CD4-positive, alpha-beta T cell treated with Interleukin-6 at 100 ng/mL for 8 hours (primary cell): ENCODE measurements around the gene PHF14.
"Not testable (repeated sequence)": the region's sequence is repeated elsewhere in the genome, so short reads cannot be mapped to it uniquely, and the experiment has no call there.

Source experiments
- DNase-seq: peaks from one replicate; pipeline ENCODE4 v3.0.0-alpha.2; 2020; ENCODE audit warnings: mixed read lengths, low spot score

The PHF14 gene

GRCh38 chr7:10977113-10977512 is 3.4 kb downstream of the PHF14 start:
- no peak for DNase-seq

DNA sequence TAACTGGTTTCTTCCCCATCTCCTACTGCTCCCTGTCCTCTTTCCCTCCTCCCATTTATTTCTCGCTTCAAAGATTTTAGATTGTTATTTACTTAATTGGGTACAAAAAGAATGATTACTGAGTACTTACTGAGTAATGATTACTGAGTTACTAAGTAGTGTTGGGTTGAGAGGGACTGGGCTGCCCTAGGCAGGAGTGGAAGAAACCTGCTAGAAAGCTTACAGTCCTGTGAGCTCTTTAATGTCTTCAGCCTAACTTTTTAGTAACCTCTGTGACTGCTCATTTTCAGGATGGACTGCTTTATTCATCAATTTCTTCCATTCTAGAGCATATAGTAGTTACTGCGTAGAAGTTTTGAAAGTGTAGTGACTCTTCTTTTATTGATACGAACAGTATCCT is 7.6 kb downstream of the PHF14 start:
- DNase-seq: no peak

GRCh38 chr7:10990748-10991147 is 17.1 kb downstream of the PHF14 start:
- DNase-seq: not testable (repeated sequence)

DNA sequence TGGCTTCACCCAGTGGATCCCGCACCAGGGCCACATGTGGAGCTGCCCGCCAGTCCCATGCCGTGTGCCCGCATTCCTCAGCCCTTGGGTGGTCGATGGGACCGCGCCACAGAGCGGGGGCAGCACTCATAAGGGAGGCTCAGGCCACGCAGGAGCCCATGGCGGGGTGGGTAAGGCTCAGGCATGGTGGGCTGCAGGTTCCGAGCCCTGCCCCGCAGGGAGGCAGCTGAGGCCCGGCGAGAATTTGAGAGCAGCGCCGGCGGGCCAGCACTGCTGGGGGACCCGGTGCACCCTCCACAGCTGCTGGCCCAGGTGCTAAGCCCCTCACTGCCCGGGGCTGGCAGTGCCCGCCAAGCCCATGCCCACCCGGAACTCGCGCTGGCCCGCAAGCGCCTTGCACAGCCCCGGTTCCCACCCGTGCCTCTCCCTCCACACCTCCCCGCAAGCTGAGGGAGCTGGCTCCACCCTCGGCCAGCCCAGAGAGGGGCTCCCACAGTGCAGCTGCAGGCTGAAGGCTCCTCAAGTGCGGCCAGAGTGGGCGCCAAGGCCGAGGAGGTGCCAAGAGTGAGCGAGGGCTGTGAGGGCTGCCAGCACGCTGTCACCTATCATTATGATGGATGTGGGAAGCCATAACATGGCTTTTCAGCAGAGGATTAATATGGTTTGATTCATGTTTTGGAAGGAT is 22.0 kb downstream of the PHF14 start:
- DNase-seq: not testable (repeated sequence)

DNA sequence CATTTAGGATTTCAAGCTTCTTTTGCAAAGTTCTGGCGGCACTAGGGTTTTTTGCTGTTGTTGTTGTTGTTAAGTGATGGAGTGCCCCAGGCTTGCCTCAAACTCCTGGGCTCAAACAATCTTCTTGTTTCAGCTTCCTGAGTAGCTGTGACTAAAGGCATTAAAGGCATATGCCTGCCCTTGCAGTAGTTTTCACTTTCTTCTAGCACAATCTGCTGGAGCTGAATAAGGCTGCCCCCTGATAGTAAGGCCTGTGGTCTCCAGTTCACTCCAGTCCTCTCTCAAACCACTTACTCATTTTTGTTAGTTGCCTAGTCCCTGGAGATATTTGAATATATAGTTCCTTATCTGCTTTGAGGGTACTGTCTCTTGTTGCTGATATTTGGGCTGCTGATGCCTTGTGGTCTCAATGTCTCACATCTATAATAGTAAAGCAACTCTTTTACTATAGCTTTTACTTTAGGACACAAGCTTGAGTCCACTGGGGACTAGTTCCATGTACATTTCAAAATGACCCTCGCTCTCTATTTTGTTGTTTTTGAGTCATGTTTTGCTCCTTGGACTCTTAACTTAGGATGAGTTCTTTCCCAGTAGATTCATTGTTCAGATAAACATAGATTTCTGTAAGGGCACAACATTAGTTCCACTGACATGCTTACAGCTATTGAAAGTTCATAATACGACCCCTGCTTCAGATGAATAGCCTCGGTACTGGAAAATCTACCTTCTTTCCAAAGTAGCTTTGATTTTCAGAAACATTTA is 25.5 kb downstream of the PHF14 start:
- DNase-seq: no peak

DNA sequence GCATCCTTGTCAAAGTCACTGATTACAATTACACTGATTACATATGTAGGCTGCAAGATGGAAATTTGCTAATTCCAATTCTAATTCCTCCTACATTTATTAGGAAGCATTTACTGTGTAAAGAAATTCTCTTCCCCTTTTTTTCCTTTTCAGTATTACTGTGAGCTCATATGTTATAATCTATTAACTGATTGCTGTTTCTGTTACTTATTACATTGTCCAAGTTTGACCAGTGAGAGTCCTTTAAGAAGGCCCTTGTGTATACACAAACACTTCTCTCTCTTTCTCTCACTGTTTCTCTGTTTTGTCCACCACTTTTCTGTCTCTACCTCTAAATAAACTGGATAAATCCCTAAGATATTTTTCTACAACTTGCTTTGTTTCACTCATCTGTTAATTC is 31.5 kb downstream of the PHF14 start:
- no peak for DNase-seq

- DNase-seq: no peak
Measured at GRCh38 chr7:11006291-11006690, 32.6 kb downstream of the PHF14 start.

DNA sequence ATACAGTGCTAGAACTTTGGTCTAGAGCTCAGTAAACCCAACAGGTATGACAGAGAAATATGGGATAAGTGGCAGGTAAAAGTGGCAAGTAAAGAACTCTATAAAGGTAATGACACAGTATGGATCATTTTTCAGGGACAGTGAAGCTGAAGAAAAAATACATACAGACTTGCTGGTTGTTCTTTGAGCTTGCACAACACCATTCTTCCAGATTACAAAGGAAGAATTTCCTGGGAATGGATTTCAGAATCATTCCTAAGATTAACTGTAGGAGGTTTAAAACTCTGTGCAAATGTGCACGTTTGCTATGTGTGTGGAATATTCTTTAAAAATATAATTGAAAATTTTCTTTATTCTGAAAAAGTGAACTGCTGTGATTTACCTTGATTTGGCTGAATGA is 36.0 kb downstream of the PHF14 start:
- no peak for DNase-seq

GRCh38 chr7:11021468-11021867 is 47.8 kb downstream of the PHF14 start:
- DNase-seq: no peak

- no peak for DNase-seq
Measured at GRCh38 chr7:11026452-11027359, 53.0 kb downstream of the PHF14 start.

DNA sequence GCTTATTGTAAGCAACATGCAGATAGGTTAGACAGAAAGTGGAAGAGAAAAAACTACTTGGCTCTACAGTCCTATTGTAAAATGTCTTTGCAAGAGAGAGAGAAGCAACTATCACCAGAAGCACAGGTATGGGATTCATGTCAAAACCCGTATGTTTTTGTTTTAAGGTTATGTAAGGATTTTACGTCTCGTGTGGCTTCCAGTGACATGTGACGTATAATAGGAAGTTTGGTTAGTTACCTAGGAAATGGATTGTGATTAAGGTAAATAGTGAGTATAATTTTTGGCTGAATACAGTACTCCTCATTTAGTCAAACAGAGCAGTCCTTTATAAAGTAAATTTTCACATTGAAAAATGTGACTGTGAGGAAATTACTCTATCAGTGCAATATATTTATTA is 62.0 kb downstream of the PHF14 start:
- DNase-seq: no peak

DNA sequence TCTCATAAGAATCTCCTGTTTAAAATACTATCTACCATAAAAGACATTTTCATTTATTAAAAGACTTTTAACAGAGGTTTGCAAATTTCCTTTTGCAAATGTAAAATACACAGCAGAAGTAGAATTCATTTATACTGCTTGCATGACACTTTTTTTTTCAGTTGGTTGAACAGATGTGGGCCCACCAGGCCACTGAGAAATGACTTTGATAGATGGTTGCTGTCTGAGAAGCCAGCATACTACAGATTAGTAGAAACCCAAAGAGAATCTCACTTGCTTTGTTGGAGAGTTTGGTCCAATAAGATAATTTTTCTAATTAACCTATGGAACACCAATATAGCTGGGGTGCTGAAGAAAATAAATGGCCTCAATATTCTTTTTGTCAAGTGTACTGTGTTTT is 66.3 kb downstream of the PHF14 start:
- DNase-seq: no peak

- no peak for DNase-seq
Measured at GRCh38 chr7:11054033-11054432, 80.4 kb downstream of the PHF14 start.

DNA sequence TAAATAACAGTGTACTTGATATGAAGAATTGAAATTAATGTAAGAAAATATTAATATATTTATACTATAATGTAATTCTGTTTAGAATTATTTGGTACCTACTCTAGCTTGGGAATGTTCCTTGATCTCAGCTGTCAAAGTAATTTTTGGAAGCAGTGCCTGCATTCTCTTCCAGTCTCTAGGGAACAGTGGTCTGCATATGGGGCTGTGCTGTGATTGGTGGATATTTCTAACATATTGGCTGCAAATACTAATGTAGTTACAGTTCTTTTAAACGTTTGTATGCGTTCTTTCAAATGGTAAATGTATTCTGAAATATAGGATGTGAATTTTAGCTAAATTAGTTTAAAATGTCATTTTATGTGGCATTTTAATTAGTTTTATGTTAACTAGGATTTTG is 87.2 kb downstream of the PHF14 start:
- DNase-seq: no peak

DNA sequence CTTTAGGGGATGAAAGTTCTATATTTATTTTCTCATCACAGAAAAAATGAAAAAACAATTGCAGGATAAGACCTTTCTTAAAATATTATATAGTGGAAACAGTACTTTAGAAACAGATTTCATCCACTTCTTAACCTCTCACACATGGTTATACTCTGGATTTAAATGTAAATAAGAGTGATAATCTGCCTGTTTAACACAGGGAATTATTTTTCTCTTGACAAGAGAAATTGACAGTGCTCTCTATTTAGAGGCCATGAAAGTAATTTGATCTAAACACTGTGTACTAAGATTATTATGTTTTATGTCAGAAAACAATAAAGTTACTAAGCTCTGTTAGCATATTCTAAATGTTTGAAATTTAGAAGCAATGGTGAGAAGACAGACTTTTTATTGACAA is 88.4 kb downstream of the PHF14 start:
- DNase-seq: no peak

GRCh38 chr7:11069591-11069990 is 95.9 kb downstream of the PHF14 start:
- no peak for DNase-seq

GRCh38 chr7:11077816-11078215 is 104.1 kb downstream of the PHF14 start:
- DNase-seq: no peak

DNA sequence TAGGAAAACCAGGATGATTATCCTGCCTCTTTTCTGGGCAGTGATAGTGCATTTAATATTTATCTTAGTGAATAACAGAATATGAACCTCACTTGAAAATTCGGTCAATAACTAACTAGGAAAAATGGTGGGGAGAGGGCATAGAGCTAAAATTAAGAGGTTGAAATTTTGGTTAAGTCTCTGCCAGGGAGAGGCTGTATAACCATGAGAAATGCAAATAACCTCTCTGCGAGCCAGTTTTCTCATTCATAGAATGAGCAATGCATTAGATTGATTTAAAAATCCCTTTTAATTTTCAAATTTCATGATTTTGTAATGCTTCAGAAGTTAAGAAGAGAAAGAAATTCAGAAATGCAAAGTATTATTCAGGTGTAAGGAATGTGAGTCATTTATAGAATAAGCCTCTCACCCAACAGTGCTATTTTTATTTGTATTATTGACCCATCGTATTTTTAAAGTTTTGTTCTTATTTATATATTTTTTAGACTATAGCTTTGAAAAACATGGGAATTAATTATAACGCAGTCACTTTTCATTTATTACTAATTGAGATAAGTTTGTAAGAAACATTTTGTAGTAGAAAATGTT is 104.7 kb downstream of the PHF14 start:
- DNase-seq: no peak

DNA sequence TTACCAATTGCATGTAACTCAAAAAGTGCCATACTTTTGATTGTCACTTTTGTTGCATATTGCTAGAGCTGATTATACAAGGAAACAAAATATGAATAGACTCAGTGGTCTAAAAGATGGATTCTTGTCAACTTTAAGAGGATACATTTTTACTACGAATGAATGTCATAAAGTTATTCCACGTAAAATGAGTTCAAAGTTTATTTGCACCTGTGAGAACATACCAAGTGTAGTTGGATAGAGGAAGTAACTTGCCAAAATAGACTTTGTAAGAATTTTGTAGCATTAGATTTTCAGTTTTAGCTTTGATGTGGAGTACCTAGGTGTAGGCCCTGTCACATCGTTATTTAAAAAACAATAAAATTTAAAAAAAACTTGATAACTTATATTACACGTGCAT is 106.2 kb downstream of the PHF14 start:
- no peak for DNase-seq

DNA sequence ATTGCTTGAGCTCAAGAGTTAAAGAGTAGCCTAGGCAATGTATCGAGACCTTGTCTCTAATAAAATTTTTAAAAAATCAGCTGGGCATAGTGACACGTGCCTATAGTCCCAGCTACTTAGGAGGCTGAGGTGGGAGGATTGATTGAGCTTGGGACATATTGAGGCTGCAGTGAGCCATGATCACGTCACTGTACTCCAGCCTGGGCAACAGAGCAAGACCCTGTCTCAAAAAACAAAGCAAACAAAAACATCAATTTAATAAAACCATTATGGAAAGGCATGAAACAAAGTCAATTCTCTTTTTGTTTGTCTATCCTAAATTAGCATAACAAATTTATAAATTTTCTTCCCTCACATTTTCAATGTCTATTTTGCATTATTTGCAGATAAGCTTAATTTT is 108.4 kb downstream of the PHF14 start:
- DNase-seq: no peak

- DNase-seq: no peak
Measured at GRCh38 chr7:11082552-11083213, 109.0 kb downstream of the PHF14 start.

DNA sequence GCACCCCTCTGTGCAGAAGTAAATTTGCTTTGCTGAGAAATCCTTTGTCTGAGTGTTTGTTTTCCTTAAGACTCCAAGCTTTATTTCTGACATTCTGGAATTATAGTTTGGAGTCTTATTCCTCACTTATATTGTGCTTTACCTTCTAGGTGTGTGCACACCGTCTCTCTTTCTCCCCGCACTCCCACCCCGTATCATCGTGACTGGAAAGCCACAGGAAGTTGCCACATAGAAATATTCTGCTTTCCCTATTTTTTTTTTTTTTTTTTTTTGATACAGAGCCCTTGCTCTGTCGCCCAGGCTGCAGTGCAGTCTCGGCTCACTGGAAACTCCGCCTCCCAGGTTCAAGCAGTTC is 109.5 kb downstream of the PHF14 start:
- no peak for DNase-seq
